ENCODE measurements around the gene EP400. TPM values are rescaled to one million over a fixed set of nuclear protein-coding genes. Genes with fewer than 3 reads are reported as not detected.
A peak's percentile ranks its signal among the peaks of the same experiment; 100 is the strongest.
"Not testable (repeated sequence)": the region's sequence is repeated elsewhere in the genome, so short reads cannot be mapped to it uniquely, and the experiment has no call there.

The EP400 gene
- polyA plus RNA-seq, 3 donors = 6.1 to 14.3 (median 11.0) TPM

DNA sequence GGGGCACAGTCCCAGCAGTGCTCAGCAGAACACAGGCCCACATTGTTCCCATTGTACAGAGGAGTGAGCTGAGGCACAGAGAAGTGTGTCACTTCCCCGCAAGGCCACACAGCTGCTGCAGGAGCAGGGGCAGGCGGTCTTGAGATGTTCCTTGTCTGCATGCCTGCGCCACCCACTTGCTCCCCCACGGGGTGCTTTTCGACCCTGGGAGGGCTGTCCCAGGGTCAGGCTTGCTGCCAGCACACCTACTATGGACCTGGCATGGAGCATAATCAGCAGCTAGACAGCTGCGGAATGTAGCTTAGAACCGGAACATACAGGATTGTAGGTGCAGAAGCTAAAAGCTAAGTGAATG is 7.8 kb upstream of the EP400 start:
- 92 to 93% (median 93%) methylated on average over 7 of the region's 7 CpGs for WGBS, 3 donors

DNA sequence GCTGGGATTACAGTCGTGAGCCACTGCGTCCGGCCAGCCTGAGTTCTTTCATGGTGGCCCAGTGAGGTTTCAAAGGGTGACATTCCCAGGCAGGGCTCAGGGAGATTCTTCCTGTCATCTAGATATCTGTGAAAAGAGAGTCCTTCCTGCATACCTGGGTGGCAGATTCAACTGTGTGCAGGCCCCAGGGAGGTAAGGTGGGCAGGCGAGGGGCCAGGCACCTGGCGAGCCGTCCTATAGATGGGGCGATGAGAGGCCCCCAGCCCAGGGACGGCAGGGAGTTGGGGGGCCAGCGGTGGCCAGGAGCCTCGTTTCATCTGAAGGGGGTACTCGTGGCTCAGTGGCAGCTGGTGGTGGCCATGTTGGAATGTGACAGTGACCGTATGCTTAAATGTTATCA is 7.1 kb upstream of the EP400 start:
- H3K27ac ChIP-seq (ENCODE audit: low read depth, low read length) = no peak overlapping the region
- WGBS, 3 donors = 93 to 98% (median 96%) methylated on average over 12 of the region's 12 CpGs

More for the DNA sequence above, 7.8 kb upstream of the EP400 start:
- H3K27ac ChIP-seq (ENCODE audit: low read depth, low read length) = no peak overlapping the region

DNA sequence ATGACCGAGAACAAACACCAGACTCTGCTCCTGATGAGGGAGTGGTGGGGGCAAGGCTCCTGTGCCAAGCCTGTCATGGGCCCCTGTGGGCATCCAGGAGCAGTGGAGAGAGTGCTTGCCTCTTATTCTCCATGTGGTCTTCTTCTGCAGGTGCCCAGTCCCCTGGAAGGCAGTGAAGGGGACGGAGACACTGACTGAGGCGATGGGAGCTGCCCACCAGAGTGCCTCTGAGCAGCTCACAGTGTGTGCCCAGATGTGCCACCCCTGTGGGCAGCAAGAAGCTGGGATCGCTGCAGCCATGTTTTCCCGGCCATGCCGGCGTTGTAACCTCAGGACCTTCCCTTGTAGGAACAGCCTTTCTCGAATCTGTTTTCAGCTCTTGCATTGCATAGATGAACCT is 6.4 kb upstream of the EP400 start:
- WGBS, 3 donors = 97 to 99% (median 97%) methylated on average over 8 of the region's 8 CpGs
- no peak overlapping the region for H3K27ac ChIP-seq (ENCODE audit: low read depth, low read length)

DNA sequence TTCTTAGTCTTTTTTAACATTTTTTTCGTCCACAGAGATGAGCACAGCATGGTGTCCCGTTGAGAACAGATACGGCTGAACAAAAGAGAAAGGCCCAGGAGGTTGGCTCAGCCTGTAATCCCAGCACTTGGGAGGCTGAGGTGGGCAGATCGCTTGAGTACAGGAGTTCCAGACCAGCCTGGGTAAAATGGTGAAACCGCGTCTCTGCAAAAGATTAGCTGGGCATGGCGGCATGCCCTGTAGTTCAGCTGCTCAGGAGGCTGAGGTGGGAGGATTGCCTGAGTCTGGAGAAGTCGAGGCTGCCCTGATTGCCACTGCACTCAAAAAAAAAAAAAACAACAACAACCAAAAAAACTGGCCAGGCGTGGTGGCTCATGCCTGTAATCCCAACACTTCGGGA is 5.9 kb upstream of the EP400 start:
- 98 to 99% (median 99%) methylated on average over 10 of the region's 10 CpGs for WGBS, 3 donors
- no peak overlapping the region for H3K27ac ChIP-seq (ENCODE audit: low read depth, low read length)

DNA sequence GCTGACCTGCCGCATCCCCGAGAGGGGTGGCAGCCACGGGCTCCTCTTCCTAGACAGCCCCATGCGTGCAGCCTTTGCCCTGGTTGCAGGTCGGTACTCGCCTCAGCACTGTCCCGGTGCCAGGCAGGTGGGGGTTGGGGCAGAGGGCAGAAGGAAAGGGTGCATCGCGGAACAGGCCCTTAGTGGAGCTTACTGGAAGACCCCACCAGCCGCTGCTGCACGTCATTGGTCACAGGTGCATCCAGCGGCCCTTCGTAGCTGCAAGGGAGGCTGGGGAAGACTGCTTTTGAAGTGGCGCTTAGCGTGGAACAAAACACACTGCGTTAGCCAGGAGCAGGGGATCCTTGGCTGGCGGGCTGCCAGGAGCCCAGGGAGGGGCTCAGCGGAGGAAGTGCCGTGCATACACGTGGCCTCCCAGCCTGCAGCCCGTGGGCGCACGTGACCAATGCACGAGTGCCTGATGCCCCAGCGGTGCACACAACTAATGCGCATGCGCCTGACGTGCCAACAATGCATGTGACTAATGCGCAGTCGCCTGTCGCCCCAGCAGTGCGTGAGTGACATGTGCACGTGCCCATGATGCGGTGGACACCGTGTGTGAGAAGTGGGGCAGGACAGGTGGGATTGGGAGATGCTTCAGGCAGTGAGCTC is 5.0 kb upstream of the EP400 start:
- 89 to 93% (median 92%) methylated on average over 33 to 35 of the region's 35 CpGs for WGBS, 3 donors
- H3K27ac ChIP-seq (ENCODE audit: low read depth, low read length) = no peak overlapping the region

DNA sequence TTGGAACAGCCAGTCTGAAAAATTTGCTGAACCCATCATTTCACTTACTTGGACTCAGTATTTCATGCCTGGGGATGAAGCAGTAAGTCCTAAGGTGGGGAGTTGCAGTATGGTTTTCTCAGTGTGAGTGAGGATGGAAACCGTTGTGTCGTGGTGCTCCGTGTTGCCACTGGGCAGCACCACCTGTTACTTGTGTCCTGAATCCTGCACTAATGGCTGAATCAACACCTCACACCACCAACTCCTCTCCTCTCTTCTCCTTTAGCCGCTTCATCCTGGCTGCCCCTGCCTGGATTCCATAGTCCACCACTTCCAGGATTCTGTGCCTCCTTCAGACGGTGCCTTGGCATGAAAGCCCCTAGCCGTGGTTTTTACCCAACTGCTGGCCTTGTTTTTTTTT is 3.0 kb upstream of the EP400 start:
- H3K27ac ChIP-seq (ENCODE audit: low read depth, low read length) = no peak overlapping the region
- 64 to 81% (median 79%) methylated on average over 6 of the region's 6 CpGs for WGBS, 3 donors

DNA sequence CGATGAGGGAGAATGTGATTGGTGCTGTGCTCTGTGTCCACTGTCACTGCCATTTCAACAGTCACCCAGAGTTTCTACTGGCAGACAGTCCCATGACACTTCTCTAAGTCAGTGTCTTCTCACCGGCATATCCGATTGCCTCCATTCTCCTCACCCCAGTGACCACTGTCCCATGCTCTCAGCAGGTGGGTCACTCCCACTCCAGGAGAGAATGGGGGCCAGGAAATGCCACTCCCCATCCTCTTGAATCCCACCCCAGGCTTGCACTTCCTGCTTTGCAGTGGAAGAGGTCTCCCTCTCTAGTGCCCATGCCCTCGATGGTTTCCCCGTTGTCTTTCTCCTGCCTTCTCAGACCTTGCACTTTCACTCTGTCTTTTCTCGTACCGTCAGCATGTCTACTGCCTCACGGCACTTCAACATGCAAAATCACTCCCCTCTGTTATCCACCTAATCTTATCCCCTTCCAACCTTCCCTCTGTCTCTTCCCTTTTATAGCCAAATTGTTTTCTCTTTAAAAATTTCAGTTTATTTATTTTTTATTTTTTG is 2.2 kb upstream of the EP400 start:
- no peak overlapping the region for H3K27ac ChIP-seq (ENCODE audit: low read depth, low read length)
- 44 to 53% (median 47%) methylated on average over 8 of the region's 8 CpGs for WGBS, 3 donors

DNA sequence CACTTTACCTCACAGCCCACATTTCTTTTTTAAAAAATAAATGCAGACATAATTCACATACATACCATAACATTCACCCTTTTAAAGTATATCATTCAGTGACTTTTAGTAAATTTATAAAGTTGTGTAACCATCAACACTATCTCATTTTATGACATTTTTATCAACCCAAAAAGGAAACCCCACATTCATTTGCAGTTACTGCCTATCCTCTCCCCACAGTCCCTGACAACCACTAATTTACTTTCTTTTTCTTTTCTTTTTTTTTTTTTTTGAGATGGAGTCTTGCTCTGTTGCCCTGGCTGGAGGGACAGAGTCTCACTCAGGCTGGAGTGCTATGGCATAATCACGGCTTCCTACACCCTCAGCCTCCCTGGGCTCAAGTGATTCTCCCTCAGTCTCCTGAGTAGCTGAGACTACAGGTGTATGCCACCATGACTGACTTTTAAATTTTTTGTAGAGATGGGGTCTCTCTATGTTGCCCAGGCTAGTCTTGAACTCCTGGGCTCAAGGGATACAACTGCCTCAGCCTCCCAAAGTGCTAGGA is 1.5 kb upstream of the EP400 start:
- WGBS, 3 donors = 65 to 84% (median 68%) methylated on average over 1 of the region's 1 CpG
- no peak overlapping the region for H3K27ac ChIP-seq (ENCODE audit: low read depth, low read length)

DNA sequence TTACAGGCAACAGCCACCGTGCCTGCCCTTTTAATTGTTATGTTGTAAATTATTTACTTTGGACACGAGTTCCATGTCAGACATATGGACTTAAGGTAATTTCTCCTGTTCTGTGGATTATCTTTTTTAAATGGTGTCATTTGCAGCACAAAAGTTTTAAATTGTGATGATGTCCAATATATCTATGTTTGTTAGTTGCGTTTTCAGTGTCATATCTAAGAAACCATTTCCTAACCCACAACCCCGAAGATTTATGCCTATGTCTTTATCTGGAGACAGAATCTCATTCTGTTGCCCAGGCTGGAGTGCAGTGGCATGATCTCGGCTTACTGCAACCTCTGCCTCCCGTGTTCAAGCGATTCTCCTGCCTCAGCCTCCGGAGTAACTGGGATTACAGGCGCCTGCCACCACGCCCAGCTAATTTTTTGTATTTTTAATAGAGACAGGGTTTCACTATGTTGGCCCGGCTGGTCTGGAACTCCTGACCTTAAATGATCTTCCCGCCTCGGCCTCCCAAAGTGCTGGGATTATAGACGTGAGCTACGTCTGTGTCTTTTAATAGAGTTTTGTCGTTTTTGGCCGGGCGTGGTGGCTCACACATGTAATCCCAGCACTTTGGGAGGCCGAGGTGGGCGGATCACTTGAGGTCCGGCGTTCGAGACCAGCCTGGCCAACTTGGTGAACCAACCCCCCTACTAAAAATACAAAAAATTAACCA is 870 bp upstream of the EP400 start:
- WGBS, 3 donors = 32 to 47% (median 43%) methylated on average over 23 of the region's 23 CpGs

DNA sequence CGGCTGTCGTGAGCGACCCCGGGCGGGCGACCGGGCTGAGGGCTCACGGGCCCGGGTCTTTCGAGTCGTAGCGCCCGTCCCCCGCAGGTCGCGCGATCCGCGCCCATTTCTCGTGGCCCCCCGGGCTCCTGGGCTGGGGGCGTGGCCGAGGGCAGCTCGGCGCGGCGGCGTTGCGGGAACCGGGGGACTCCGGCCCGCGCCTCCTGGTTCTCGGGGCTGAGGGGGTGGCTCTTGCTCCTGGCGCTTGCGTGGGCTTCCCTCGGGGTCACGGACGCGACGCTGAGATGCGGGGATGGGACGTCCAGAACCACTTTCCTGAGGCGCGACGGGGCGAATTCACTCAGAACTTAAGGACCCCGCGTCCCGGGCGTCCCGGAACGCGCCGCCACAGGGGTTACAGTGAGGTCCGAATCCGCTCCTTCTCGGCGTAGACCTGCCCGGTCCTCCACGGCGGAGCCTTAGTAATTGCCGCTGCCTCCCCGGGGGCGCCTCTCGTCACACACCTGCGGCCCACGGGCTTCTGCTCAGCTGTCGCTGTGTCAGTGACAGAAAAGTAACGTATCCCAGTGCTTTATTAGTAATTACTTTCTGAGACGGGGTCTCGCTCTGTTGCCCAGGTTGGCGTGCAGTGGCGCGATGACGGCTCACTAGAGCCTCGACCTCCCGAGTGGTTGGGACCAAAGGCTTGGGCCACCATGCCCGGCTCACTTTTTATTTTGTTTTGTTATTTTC is 606 bp downstream of the EP400 start:
- 1% methylated on average over 77 to 79 of the region's 79 CpGs for WGBS, 3 donors
- peak overlapping the region; percentile 57 for H3K27ac ChIP-seq (ENCODE audit: low read depth, low read length)

More for the DNA sequence above, 870 bp upstream of the EP400 start:
- H3K27ac ChIP-seq (ENCODE audit: low read depth, low read length) = not testable (repeated sequence)

DNA sequence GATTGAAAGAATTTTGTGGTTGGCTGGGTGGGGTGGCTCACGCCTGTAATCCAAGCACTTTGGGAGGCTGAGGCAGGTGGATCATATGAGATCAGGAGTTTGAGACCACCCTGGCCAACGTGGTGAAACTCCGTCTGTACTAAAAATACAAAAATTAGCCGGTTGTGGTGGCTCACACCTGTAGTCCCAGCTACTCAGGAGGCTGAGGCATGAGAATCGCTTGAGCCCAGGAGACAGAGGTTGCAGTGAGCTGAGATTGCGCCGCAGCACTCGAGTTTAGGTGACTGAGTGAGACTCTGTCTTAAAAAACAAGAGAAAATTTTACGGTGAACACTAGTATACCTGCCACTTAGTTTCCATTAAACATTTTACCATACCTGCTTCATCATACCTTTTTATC is 4.1 kb downstream of the EP400 start:
- WGBS, 3 donors = 96% methylated on average over 9 of the region's 9 CpGs

DNA sequence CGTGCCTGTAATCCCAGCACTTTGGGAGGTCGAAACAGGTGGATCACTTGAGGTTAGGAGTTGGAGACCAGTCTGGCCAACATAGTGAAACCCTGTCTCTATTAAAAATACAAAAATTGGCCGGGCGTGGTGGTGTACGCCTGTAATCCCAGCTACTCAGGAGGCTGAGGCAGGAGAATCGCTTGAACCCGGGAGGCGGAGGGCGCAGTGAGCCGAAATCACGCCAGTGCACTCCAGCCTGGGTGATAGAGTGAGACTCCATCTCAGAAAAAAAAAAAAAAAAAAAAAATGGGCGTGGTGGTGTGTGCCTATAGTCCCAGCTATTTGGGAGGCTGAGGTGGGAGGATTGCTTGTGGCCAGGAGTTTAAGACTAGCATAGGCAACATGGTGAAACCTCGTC is 4.7 kb downstream of the EP400 start:
- not testable (repeated sequence) for H3K27ac ChIP-seq (ENCODE audit: low read depth, low read length)
- 89 to 97% (median 95%) methylated on average over 13 of the region's 13 CpGs for WGBS, 3 donors

More for the DNA sequence above, 4.1 kb downstream of the EP400 start:
- not testable (repeated sequence) for H3K27ac ChIP-seq (ENCODE audit: low read depth, low read length)

DNA sequence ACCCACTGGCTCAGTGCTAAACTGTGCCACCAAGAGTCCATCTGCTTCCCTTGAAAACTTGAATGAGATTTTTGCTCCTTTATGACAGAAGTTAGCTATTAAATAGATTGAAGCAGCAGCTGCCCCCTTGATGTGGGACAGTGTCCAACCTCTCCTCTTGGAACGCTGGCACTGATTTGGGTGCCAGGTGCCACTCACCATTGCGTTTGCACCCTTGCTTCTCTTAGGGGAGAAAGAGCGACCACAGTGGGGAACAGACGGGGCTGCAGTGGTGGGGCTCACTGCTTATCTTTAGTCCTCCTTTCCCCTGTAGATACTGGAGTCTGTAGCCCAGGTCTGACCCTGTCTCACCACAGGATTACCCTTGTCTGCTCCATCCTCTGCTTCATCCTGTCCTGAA is 9.4 kb downstream of the EP400 start:
- WGBS, 3 donors = 59 to 84% (median 81%) methylated on average over 4 of the region's 4 CpGs
- H3K27ac ChIP-seq (ENCODE audit: low read depth, low read length) = no peak overlapping the region

DNA sequence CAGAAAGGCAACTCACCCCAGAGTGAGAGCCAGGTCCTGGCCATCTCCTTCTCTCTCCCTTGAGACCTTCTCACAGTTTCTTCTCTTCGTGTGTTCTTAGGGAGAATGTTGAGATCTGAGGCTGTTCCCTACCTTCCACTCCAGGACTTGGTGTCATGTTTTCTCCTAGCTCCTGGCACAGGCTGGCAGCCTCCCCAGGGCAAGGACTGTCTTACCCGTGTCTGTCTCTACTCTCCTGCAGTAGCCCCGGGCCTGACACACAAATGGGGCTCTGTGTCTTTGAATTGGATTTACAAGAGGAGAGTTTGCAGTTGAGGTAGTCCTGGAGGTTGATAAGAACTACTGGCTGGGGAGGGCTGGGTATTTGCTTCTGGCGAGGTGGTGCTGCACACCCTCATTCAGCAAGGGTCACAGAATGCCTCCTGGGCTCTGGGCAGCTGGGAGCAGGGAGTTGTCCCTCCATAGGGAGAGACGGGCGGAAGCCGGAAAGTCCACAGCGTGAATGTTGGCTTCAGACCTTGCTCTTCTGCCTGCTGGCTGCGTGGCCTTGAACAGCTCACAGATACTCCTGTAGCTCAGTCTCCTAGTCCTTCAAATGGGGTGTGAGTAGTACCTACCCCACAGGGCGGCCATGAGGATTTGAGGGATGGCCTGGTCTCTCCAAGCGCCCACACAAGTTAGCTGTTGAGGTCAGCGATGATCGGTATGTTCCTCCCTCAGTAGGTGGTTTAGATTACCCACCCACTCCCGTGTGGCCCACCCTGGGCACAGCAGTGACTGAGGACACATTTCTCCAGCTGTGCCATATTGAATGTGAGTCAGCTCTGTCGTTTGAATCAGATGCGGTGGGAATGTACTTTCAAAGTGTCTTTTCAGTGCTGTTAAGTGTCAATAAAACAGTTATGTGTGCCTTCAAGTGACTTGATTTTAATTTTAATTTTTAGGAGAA is 10.2 kb downstream of the EP400 start:
- no peak overlapping the region for H3K27ac ChIP-seq (ENCODE audit: low read depth, low read length)
- 64 to 80% (median 67%) methylated on average over 16 of the region's 16 CpGs for WGBS, 3 donors

DNA sequence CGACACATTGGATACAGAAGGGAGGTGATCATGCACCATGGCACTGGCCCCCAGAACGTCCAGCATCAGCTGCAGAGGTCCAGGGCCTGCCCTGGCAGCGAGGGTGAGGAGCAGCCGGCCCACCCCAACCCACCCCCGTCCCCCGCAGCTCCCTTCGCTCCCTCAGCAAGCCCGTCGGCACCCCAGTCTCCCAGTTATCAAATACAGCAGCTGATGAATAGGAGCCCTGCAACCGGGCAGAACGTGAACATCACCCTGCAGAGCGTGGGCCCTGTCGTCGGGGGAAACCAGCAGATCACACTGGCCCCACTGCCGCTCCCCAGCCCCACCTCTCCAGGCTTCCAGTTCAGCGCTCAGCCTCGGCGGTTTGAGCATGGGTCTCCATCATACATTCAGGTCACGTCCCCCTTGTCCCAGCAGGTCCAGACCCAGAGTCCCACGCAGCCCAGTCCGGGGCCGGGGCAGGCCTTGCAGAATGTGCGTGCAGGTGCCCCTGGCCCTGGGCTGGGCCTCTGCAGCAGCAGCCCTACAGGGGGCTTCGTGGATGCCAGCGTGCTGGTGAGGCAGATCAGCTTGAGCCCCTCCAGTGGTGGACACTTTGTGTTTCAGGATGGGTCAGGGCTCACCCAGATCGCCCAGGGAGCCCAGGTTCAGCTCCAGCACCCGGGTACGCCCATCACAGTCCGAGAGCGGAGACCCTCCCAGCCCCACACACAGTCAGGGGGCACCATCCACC is 11.0 kb downstream of the EP400 start:
- not testable (repeated sequence) for H3K27ac ChIP-seq (ENCODE audit: low read depth, low read length)
- WGBS, 3 donors = 91 to 93% (median 93%) methylated on average over 18 to 21 of the region's 30 CpGs

DNA sequence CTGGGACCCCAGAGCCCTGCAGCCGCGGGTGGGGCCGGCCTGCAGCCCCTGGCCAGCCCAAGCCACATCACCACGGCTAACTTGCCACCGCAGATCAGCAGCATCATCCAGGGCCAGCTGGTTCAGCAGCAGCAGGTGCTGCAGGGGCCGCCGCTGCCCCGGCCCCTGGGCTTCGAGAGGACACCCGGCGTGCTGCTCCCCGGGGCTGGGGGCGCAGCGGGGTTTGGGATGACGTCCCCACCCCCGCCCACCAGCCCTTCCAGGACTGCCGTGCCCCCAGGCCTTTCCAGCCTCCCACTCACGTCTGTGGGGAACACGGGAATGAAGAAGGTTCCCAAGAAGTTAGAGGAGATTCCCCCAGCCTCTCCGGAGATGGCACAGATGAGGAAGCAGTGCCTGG is 11.6 kb downstream of the EP400 start:
- not testable (repeated sequence) for H3K27ac ChIP-seq (ENCODE audit: low read depth, low read length)
- 80 to 100% (median 95%) methylated on average over 1 to 12 of the region's 20 CpGs for WGBS, 3 donors

DNA sequence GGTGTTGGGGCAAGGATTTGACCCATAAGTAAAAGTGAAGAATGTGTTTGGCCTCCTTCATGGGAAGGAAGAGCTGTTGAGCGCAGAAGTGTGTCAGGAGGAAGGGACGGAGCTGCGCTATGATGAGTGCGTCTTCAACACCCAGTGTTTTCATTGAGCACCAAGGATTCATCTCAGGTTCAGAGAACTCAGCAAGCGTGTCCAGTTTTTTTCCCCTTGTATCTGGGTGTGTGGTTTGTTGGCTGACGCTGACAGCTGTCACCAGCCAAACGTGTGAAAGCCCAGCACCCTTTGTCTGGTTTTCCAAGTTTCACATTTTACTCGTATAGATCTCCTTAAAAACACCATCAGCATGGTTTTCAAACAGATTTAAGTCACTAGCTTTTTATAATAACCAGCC is 12.3 kb downstream of the EP400 start:
- WGBS, 3 donors = 84 to 90% (median 90%) methylated on average over 8 of the region's 8 CpGs

More for the DNA sequence above, 12.3 kb downstream of the EP400 start:
- no peak overlapping the region for H3K27ac ChIP-seq (ENCODE audit: low read depth, low read length)

Data from adipose tissue (tissue), 3 donors.